HG03565 (cell line): ENCODE measurements around the gene PRKCI.
A peak's percentile ranks its signal among the peaks of the same experiment; 100 is the strongest.
"Not testable (repeated sequence)": the region's sequence is repeated elsewhere in the genome, so short reads cannot be mapped to it uniquely, and the experiment has no call there.

Experiments
- ATAC-seq: cut with Tn5 transposase; IDR thresholded peaks from one replicate; pipeline ENCODE4 v1.9.1; 2021; ENCODE audit warnings: mild to moderate bottlenecking, moderate library complexity; ENCODE audit not compliant: unreplicated experiment

The PRKCI gene

DNA sequence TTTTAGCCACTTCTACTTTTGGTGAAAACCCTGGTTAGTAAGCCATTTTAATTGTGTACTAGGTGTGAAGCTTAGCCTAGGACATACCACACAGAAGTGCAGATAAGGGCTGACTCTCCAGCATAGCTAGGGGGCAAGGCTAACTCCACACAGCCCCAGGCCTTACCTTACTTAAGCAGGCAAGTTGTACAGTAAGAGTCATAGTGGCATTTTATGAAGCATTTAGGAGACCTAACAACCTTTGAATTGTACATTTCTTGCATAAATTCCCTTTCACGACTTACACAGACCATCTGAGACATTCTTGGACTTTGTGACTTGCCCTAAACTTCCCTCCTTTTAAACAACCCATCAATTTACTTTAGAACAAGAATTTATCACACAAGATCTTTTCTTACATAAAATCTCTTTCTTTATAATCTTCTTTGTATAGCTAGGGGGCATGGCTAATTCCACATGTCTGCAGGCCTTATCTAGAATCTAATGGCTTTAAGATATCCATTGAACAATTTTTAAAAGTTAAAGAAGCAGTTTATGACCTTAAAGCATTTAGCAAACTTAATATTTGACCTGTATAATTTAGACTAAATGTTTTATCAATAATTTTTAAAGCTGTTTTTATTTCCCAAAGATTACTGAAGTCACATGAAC lies 116.6 kb downstream of the PRKCI start:
- no peak for ATAC-seq

DNA sequence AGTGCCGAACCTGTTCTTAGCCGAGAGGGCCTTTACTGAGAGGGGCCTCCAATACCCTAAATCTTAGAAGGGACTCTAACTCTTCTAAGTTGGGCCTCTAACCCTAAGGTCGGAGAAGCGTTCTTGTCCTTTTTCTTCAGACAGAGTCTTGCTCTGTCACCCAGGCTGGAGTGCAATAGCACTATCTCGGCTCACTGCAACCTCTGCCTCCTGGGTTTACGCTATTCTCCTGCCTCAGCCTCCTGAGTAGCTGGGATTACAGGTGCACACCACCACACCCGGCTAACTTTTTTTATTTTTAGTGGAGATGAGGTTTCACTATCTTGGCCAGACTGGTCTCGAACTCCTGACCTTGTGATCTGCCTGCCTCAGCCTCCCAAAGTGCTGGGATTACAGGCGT lies 120.0 kb downstream of the PRKCI start:
- ATAC-seq = not testable (repeated sequence)

DNA sequence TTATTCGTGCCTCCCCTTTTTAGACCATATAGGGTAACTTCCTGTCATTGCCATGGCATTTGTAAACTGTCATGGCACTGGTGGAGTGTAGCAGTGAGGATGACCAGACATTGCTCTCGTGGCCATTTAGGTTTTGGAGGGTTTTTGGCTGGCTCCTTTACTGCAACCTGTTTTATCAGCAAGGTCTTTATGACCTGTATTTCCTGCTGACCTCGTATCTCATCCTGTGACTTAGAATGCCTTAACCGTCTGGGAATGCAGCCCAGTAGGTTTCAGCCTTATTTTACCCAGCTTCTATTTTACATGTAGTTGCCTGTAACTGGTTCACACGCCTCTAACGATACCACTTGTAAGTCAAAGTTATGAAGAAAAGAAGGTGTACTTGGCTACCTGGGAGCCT lies 121.6 kb downstream of the PRKCI start:
- not testable (repeated sequence) for ATAC-seq

DNA sequence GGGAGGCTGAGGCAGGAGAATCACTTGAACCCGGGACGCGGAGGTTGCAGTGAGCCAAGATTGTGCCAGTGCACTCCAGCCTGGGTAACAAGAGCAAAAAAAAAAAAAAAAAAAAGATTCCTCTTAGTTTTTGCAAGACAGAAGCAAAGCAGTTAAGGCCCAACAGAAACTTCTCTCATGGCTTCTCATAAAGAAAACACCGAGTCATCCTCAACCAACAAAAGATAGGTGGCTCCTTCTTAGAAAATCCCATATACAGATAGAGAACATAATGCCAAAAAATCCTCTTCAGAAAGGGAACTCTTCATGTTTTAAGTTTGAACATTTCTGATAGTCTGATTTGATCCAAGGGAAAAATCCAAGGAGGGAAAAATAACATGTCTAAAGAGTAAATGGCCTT lies 122.7 kb downstream of the PRKCI start:
- no peak for ATAC-seq

DNA sequence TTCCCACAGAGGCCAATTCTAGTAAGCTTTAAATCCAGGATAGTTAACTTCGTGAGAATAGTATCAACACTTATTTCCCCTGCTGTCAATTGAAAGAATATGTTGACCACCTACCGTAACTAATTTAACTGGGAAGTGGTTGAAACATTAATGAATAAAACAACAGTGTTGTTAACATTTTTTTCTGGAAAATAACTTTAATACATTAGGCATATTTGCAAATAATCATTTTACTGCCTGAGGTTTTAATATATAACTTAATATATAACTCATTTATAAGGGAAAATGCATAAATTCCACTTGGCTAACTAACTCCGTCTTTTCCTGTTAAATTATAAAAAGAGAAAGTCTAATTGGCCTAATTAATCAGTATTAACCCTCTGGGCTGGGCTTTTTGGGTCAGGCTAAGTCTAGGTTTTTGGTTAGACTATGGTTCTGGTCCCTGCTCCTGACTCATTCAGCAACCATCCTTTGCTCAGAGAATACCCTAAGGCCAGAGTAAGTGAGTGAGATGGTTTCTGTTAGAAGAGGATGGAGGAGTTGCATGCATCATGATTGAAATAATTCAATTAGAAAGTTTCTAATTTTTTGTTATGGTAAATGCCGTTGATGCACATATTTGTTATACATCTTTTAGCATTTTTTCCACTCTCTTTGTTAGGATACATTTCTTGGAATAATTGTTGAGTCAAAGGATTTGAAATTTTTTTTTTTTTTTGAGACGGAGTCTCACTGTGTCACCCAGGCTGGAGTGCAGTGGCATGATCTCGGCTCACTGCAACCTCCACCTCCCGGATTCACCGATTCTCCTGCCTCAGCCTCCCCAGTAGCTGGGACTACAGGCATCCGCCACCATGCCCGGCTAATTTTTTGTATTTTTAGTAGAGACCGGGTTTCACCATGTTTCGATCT lies 124.5 kb downstream of the PRKCI start:
- no peak for ATAC-seq

DNA sequence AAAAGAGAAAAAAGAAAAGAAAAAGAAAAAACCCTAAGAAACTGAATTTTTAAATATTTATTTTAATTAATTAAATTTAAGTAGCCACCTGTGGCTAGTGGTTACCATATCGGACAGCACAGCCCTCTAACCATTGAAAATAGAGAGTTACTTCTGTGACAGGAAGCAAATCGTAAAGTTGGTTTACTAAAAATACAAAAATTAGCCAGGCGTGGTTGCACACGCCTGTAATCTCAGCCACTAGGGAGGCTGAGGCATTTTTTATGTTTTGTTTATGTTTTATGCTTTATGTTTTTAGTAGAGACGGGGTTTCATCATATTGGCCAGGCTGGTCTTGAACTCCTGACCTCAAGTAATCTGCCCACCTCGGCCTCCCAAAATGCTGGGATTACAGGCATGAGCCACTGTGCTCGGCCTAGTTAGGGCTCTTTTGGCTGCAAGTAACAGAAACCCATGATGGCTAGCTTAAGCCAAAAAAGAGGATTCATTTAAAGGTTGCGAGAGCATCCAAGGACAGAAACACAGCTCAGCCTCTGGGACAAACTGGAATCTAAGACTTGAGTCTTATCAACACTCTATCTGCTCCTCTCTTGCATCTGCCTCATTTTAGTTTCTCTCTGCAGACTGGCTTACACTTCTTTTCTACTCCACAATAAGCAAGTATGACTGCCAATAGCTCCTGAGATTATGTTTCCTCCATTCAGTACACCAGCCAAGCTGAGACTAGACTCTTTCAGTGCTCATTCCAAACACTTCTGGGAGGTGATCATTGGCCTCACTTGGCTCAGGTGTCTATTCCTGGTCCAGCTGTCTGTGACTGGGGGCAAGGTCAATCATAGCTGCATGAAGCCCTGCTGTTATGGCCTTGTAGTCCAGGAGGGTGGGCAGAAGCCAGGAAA lies 128.5 kb downstream of the PRKCI start:
- ATAC-seq = peak; percentile 34

DNA sequence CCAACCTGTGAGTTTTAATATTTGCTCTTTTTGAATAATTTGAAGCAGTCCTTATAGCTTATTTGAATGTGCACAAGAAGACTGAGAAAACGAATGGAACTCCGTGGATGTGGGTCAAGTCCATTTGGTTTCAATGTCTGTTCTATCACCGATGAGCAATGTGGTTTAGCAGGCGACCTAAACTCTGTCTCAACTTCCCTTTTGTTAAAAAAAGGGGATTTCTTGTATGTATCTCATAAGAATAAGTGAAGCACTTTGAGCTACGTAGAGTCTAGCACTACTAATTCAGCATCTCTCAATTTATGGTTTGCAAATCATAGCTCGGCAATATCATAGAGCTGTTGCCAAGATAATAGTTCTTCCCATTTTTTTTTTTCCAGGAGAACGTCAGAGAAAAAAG lies 130.7 kb downstream of the PRKCI start:
- peak; percentile 20 for ATAC-seq

DNA sequence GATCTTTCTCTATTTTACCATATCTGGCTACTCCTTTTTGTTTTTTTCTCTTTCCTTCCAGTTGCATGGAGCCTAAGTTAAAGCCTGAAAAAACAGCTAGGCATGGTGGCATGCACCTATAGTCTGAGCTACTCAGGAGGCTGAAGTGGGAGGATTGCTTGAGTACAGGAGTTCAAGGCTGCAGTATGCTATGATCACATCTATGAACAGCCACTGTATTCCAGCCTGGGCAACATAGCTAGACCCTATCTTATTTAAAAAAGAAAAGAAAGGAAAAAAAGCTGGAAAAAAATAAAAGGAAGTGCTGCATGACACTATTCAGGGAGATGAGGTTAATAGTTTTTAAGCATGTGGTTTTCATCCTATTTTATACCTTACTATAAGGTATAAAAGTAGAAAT lies 131.3 kb downstream of the PRKCI start:
- no peak for ATAC-seq

DNA sequence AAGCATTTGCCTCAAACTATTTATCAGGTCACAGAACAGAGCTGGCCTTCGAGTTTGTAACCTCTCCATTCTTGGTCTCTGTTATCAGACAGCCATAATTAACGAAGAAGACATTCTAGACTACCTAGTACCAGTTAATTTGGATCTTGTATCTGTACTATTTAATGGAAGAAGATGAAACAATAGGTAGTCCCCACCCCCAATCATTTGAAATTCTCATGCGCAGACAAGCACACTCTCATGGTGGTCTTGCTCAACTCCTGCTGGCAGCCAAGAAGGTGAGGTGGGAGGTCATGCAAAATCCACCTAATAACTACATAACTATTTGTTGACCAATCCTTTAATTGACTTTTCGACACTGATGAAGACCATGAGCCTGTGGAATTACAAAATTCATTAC lies 132.5 kb downstream of the PRKCI start:
- no peak for ATAC-seq
